H1 (cell line): ENCODE measurements around the gene MAGI2.

ENCODE experiments used
- CTCF ChIP-seq, 3 experiments: IDR thresholded peaks; 1 replicate in 2 of 3; 2 replicates in 1 of 3; pipeline versions ENCODE4 v1.5.1 to v1.6.1; 2011; ENCODE audit warnings: low read length in 3 of 3, mild to moderate bottlenecking in 3 of 3, inconsistent platforms in 2 of 3, low read depth in 1 of 3, moderate library complexity in 1 of 3; ENCODE audit not compliant: insufficient read depth in 1 of 3; ENCODE audit errors: control extremely low read depth in 1 of 3
- POLR2AphosphoS5 ChIP-seq: IDR thresholded peaks from 2 replicates; pipeline ENCODE4 v1.6.1; 2011; ENCODE audit warnings: low read depth, low read length

GRCh38 chr7:78695826-78696225 is 757.6 kb downstream of the MAGI2 start:
- TF ChIP-seq POLR2AphosphoS5 (no peak), CTCF (IDR thresholded peaks at IDR 0.05; ENCODE audit: control extremely low read depth in 1 of 3, insufficient read depth in 1 of 3, low read depth in 1 of 3, low read length in 3 of 3) (no peak)
